ENCODE results near the gene TBX19.

- TF ChIP-seq, protein P1, sequence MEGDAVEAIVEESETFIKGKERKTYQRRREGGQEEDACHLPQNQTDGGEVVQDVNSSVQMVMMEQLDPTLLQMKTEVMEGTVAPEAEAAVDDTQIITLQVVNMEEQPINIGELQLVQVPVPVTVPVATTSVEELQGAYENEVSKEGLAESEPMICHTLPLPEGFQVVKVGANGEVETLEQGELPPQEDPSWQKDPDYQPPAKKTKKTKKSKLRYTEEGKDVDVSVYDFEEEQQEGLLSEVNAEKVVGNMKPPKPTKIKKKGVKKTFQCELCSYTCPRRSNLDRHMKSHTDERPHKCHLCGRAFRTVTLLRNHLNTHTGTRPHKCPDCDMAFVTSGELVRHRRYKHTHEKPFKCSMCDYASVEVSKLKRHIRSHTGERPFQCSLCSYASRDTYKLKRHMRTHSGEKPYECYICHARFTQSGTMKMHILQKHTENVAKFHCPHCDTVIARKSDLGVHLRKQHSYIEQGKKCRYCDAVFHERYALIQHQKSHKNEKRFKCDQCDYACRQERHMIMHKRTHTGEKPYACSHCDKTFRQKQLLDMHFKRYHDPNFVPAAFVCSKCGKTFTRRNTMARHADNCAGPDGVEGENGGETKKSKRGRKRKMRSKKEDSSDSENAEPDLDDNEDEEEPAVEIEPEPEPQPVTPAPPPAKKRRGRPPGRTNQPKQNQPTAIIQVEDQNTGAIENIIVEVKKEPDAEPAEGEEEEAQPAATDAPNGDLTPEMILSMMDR (IDR thresholded peaks at IDR 0.05) = no peak
- TF ChIP-seq POLR2A (IDR thresholded peaks at IDR 0.05) = no peak
- no peak for TF ChIP-seq POLR2AphosphoS5 (IDR thresholded peaks at IDR 0.05)
Observed at GRCh38 chr1:168333562-168334276, 53.0 kb downstream of the TBX19 start.
